OCI-M2 (cell line): ENCODE results near the gene TTLL11.
A peak's percentile ranks its signal among the peaks of the same experiment; 100 is the strongest.
"Not testable (repeated sequence)": the region's sequence is repeated elsewhere in the genome, so short reads cannot be mapped to it uniquely, and the experiment has no call there.

ENCODE experiments used
- DNase-seq: peaks from one replicate; lab custom pipeline; 2025; ENCODE audit not compliant: unreplicated experiment; lab: John Stamatoyannopoulos, UW

The TTLL11 gene

DNA sequence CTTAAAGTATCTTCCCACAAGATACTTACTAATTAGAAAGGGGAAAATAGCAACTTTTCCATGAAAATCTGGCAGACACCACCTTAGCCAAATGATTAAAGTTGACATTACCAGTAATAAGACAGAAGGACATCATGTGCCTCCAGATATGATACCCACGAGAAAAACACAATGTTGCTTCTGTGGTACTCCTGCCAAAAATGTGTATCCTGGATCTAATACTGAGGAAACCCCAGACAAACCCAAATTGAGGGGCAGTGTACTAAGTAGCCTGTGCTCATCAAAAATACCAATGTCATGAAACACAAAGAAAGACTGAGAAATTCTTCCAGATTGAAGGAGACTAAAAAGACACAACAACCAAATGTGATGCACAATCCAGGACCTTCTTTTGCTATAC is 85.3 kb downstream of the TTLL11 start:
- no peak for DNase-seq

DNA sequence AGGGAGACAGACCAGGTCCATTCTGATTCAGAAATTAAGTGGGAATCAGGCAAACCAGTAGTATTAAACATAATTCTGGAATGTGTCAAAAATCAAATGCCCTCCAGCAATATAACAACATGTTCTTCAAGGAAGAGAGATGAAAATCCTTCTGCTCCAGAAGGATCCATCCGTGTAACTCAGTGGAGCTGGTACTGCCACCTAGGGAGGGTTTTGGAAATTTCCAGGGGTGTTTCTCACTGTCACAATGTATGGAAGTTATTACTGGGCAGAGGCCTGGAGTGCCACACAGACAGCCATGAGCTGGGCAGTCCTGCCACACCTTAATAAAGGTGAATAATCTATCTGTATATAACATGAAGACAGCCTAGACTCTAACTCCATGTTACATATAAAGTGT is 87.5 kb downstream of the TTLL11 start:
- DNase-seq, result no peak

DNA sequence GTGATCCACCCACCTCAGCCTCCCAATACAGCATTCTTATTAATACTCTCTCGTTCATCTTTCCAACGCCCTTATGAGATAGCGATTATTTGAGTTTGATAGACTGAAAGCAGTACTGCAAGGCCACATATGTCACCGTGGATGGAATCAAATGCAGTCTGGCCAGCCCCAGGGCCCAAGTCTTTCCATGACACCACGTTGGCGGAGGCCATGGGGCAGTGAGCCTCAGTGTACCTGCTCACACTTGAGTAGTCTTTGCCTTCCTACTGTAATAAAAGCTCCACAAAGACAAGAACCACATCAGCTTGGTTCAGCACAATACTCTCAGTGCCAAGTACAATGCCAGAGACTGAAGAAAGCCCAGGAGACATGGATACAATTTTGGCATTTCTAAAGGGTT is 88.5 kb downstream of the TTLL11 start:
- DNase-seq, result no peak

DNA sequence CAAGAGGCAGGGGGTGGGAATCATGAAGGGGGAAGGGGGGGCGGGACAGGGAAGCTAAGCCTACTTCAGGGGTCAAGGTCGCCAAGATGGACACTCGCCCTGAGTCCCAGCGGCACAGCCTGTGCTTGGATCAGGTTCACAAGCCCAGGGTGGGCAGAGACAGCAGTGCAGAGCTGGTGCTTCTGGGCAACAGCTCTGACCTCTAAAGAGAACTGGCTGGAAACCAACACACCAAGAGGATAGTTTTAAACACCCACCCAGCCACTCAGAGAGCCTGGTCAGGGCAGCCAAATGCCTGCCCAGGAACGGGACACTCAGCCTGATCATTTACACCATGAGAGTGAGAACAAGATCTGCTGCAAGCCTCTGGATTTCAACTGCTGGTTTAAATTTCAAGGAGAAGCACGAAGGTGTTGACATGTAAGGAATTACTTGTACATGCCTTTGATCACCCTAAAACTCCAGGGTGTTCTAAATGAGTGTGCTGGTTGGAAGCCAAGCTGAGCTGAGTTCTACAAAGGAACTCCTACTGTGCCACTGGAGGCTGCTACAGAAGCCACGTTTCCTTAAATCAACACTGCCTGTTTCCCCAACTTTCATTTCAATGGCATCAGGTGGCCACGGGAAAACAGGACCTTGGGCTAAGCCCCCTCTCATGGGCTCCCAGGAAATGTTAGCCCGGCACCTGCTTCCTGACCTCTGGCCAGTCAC is 91.5 kb downstream of the TTLL11 start:
- DNase-seq, result no peak

DNA sequence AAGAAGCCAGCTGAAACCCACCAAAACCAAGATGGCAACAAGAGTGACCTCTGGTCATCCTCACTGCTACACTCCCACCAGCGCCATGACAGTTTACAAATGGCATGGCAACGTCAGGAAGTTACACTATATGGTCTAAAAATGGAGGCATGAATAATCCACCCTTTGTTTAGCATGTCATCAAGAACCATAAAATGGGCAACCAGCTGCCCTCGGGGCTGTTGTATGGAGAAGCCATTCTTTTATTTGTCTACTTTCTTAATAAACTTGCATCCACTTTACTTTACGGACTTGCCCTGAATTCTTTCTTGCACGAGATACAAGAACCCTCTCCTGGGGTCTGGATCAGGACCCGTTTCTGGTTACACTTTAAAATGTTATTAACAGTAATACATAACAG is 92.6 kb downstream of the TTLL11 start:
- DNase-seq, result not testable (repeated sequence)

DNA sequence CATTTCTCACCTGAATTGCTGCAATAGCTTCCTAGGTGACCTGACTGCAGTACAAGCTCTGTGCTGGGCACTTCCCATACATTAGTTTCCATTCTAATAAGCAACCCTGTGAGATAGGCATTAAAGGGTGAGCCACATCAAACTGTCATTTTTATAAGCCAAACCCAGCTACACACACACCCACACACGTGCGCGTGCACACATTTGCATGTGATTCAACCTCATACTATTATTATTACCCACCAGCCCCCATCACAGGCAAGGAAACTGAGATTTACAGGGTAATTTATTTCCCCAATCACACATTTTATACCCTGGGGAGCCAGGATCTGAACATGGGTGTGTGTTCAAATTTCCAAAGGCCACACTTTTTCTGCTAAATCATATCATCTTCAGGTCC is 93.6 kb downstream of the TTLL11 start:
- DNase-seq, result no peak

DNA sequence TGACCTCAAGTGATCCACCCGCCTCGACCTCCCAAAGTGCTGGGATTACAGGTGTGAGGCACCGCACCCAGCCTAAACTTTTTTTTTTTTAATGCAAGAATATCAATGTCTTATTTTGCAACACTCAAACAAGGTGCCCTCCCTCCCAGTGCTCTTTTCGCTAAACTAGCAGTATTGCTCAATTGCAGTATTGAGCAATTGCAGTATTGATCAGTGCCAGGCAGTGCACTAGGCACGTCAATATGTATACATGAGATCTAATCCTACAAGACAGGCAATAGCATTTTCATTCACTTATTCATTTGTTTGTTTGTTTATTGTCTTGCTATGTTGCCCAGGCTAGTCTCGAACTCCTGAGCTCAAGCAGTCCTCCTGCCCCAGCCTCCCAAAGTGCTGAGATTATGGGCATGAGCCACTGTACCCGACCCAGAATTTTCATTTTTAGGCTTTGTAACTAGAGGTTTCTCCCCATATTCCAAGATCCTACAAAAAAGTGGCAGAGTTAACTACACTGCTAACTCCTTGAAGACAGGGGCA is 94.5 kb downstream of the TTLL11 start:
- DNase-seq, result no peak

DNA sequence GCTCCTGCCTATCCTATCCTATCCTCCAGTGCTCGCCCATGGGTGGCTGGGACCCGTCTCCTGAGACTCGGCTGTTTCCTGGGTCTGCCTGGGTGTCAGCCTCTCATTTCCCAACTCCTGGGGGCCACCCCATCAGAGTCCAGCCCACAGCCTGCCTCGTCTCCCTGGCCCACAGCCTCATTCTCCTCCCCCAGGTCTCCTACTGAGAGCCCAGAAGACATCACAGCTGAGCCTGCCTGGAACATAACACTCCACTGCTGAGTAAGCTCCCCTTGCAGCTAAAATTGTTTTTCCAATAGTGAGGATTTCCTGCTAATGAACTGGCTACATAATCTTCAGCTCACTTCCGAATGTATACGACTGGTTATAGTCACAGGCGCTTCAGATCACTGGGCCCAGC is 95.3 kb downstream of the TTLL11 start:
- DNase-seq, result no peak

DNA sequence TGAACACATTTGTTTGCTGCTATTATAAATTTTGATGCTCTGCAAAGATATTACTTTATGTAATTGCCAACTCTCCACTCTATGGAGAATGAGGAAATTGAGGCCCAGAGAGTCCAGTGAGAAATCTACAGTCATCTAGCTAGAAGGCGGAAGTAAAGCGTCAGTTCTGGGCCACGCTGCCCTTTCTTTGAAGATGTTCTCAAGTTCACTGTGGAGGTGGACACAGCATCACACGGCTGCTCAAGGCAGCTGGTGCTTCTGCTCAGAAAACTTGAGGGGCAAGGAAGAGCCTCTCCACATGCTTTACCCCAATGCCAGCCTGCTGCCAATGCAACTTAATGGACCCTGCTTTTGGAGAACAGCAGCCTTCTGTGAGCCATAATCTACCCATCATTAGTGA is 96.3 kb downstream of the TTLL11 start:
- DNase-seq, result no peak

DNA sequence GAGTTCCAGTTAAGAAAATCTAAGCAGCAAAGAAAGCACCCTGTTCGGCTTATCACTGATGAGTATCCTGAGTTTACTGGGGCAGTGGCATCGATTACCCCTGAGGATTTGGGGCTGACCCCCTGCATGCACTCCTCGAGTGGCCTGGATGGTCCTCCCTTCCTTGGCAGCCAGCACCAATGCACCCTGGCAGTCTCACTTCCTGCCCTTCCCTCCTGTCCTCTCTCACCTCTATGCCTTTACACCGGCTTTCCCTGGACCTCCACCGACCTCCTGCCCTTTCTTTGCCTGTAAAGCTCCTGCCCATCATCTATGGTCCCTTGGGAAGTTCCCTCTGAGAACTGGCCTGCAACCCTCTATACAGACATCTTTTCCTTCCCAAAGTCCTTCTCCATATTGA is 97.1 kb downstream of the TTLL11 start:
- no peak for DNase-seq

DNA sequence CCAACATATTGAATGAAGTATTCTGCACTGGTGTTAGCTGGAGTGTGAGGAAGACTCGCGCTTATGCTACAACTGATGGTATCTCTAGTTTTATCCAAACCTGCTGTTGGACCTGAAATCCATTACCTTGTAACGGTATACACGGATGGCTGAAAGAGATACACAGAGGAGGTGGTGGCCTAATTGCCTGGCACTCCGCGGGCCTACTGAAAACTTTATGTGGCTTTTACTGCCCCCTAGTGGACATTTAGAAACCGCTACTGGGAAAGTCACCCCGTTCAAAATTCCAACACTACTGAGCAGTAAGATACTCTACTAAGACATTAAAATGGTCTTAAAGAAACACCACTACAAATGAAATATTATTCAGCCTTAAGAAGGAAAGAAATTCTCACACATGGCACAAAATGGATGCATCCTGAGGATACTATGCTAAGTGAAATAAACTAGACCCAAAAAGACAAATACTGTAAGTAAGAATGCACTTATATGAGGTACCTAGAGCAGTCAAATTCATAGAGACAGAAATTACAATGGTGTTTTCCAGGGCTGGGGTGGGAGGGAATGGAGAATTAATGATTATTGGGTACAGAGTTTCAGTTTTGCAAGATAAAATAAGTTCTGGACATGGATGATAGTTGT is 100.4 kb downstream of the TTLL11 start:
- peak; percentile 22 for DNase-seq

DNA sequence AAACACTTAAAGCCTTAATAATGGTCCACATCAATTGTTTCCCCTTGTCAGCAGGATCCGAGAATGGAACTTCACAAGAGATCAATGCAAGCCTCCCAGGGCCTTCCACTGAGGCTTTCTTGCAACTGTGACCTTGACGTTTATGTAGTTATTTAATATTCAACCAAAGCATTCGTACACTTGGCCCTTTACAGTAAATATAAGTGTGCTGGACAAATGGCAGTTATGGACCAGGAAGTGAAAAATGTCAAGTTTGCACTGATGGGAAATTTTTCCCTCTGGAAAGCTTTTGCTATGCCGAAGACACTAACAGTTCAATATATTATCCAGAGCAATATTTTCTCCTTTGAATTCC is 101.8 kb downstream of the TTLL11 start:
- DNase-seq, result no peak

DNA sequence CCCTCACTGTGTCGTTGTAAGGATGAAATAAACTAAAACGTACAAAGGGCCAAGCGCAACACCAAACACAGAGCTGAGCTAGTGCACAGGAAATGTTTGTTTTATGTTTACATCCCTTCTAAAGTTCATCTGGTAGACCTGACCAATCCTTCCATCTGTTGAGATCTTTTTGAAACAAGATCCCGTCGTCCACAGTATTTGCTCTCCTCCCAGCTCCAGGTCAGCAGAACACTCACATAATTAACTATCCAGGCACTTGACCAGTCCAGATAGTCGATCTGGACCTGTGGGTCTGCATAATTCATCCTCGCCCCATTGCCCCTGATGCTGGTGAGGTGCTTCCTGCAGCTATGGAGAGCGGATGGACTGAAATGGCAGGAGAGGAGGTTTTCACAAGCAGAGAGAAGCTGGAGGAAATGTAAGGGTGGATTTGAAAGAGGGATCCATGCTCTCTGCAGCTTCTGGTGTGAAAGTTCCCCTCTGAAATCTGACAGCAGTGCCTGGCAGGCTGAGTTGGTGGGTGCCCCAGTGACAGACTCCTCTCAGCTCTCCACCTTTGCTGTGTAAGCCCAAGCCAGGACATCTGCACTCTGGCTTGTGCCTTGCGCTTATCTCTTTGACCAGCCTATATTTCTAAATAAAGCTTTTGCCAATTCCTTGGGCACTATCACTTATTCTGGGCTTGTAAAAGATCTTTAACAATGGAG is 102.4 kb downstream of the TTLL11 start:
- DNase-seq, result no peak

DNA sequence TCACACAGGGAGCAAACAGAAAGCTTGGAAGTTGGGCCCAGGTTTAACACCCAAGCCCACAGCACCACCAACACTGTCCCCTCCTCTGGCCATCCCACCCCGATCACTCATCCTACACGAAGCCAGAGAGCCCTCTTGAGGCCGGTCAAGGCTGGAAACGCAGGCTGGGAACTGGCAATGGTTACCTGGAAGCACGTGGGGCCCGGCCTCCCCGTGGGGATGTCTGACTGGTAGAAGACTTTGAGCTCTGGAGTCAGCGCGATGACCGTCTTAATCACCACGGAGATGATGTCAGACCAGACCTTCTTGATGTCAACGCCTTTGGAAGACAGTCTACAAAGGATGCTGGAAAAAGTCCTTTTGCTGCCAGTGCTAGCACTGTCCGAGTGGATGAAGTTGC is 104.1 kb downstream of the TTLL11 start:
- no peak for DNase-seq

DNA sequence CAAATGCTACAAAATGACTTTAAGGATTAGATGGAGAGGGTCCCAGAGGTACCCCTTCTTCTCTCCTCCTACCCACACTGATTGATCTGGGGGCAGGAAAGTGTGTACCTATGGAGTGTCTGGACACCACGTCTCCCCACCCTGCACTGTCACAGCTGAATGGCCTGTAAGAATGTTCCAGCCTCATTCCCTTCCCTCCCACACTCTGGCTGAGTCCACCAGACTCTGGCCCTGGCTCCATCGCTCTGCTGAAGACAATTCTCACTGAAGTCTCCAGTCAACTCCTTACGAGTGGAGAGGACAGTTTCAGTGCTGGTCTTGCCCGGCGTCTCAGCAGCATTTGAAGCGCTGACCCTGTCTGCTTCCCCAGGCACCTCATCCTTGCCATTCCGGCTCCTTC is 105.8 kb downstream of the TTLL11 start:
- no peak for DNase-seq

DNA sequence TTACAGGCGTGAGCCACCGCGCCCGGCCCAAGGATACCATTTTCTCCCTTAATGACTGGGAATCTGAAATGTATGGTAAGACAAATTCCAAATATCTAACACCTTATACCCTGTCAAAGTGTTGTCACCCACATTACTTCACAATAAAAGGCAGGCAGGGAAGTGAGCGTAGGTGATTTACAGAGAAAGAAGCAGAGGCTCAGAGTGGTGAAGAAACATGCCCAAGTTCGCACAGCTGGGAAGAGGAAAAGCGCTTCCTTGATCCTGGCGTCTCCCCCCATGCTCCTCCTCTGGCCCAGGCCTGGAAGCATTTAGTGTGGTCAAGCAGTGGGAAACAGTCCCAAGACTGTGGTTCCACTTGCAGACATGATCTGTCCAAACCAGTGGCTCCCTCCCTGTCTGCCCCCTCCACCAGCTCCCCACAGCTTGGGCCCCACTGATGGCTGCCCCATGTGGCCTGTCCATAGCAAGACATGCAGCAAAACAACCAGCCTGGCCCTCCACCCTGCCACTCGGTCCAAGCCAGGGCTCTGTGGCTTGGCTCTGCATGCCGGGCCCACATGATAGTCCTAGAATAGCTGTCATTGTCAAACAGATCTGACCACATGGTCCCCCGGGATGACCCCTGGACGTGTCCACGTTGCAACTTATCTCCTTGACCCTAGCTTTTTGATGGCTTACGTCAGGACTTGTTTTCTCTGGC is 107.2 kb downstream of the TTLL11 start:
- DNase-seq, result no peak

DNA sequence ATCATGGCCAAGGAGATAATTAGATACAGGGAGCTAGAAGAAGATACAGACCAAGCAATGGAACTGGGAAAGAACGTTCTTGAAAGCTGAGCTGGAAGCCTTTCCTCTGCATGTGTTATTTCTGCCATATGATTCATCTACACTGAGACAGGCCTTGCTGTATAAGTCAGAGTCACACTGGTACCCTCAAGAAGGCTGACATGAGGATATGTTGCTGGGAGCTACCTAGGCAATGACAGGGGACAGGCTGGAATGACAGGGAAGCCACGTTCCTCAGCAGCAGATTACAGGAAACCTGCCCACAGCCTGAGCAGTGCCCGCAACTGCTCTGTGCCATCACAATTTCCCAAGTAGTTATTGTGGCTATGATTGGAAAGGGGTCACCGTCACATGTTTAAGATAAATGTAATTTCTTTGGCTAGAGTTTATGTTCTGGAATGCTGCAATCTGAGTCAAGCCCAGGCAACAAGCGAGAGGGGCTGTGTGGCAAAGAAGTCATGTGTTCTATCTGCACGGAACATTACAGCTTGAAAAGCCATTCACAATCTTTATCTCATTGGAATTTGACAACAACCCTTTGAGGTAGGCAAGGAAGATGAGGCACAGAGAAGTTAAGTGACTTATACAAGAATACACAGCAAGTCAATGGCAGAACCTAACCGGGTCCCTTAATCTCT is 108.2 kb downstream of the TTLL11 start:
- DNase-seq, result no peak

DNA sequence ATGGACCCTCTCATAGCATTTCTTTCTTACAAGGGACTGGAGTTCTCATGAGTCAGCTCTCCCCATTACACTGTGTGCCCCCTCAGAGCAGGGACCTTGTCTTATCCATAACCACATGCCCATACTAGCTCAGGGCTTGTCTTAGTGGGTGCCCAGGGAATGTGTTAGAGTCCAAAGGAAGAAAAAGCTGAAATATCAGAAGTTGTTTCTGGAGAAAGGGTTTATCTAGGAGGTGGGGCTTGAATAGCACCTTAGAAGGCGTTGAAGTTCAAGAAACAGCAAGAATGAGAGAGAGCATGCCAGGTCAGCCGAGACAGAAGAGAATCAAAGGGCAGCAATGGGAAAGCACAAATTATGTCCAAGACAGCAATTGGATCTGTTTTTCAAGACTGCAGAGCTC is 109.4 kb downstream of the TTLL11 start:
- no peak for DNase-seq

DNA sequence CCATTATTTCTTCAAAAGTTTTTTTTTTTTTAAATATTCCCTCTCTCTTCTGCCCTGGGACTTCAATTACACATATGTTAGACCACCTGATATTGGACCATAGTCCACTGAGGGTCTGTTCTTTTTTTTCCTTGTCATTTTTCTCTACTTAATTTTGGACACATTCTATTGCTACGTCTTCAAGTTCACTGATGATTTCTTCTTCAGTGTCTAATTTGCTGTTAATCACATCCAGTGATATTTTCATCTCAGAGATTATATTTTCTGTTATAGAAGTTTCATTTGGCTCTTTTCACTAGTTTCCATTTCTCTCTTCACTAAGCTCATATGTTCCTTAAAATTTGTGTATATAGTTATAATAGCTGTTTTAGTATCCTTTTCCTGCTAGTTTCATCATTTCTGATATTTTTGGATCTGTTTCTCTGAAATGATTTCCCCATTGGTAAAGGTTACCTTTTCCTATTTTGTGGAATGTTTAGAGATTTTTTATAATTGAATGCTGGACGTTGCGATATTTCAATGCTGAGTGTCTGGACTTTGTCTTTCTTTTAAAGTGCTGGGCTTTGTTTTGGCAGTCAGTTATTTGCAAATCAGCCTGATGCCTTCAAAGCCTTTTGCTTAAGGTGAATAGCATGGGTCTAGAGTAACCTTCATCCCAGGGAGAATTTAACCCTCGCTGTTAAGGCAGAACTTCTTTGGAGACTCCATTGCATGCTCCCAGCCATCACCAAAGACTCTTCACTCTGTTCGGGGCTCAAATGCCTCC is 111.8 kb downstream of the TTLL11 start:
- no peak for DNase-seq

DNA sequence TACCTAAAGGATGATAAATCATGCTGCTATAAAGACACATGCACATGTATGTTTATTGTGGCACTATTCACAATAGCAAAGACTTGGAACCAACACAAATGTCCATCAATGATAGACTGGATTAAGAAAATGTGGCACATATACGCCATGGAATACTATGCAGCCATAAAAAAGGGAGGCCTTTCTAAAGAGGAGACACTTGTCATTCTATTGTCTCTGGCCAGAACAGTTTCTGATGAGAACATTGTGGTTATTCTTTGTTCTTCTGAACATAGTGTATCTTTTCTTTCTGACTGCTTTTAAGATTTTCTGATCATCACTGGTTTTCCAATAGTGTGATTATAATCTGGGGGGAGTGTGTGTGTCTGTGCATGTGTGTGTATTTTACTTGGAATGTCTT is 112.4 kb downstream of the TTLL11 start:
- not testable (repeated sequence) for DNase-seq
